Naive thymus-derived CD4-positive, alpha-beta T cell (primary cell): ENCODE data around the gene EXOC6. TPM values are rescaled to one million over a fixed set of nuclear protein-coding genes. Genes with fewer than 3 reads are reported as not detected.
"Not testable (repeated sequence)": the region's sequence is repeated elsewhere in the genome, so short reads cannot be mapped to it uniquely, and the experiment has no call there.

Experiments used
- ATAC-seq: fragments of 150-1000 bp; cut with Tn5 transposase; 2 replicates; pipeline ENCODE4 v1.10.0; 2021; ENCODE audit warnings: mild to moderate bottlenecking, moderate library complexity
- CTCF ChIA-PET: fragments of 350-600 bp; sonication (Branson Sonifier 250); formaldehyde crosslinking; loops from one replicate; lab custom pipeline; 2021; ENCODE audit warnings: antibody characterized with exemption; lab: Charles Lee
- POLR2A ChIA-PET: fragments of 350-600 bp; sonication (Branson Sonifier 250); formaldehyde crosslinking; loops from one replicate; lab custom pipeline; 2021; ENCODE audit warnings: antibody characterized with exemption, inconsistent platforms; lab: Charles Lee
- DNase-seq, 9 donors: peaks; one replicate each; pipeline versions ENCODE4 v3.0.0 to v3.0.0-alpha.2; 2020 to 2022; ENCODE audit warnings: mixed read lengths in 1 of 9
- H3K27ac ChIP-seq: one replicate; pipeline ENCODE4 v1.7.0; 2013; ENCODE audit warnings: mild to moderate bottlenecking, low read depth, low read length, moderate library complexity
- H3K27me3 ChIP-seq, 2 donors: one replicate each; pipeline ENCODE4 v1.7.0; 2013; ENCODE audit warnings: low read length in 2 of 2, mild to moderate bottlenecking in 2 of 2, moderate library complexity in 2 of 2; ENCODE audit not compliant: control insufficient read depth in 2 of 2, insufficient read depth in 2 of 2
- H3K36me3 ChIP-seq, 3 experiments: 1 replicate in 2 of 3; 2 replicates in 1 of 3; pipeline ENCODE4 v1.7.0; 2013; ENCODE audit warnings: low read length in 3 of 3, mild to moderate bottlenecking in 3 of 3, moderate library complexity in 1 of 3; ENCODE audit not compliant: insufficient read depth in 3 of 3, control insufficient read depth in 2 of 3
- H3K4me1 ChIP-seq, 2 donors: one replicate each; pipeline ENCODE4 v1.7.0; 2013; ENCODE audit warnings: low read length in 2 of 2, mild to moderate bottlenecking in 2 of 2, moderate library complexity in 1 of 2; ENCODE audit not compliant: control insufficient read depth in 2 of 2, insufficient read depth in 2 of 2
- H3K4me3 ChIP-seq: 2 replicates; pipeline ENCODE4 v1.7.0; 2013; ENCODE audit warnings: mild to moderate bottlenecking, low read length
- H3K9me3 ChIP-seq, 3 experiments: 1 replicate in 2 of 3; 2 replicates in 1 of 3; pipeline ENCODE4 v1.7.0; 2013; ENCODE audit warnings: low read length in 3 of 3; ENCODE audit not compliant: control insufficient read depth in 2 of 3
- H3K27ac Mint-ChIP-seq, 9 donors: one replicate each; pipeline ENCODE4 v1.8.0; 2020 to 2022; ENCODE audit warnings: mixed read lengths in 9 of 9, mild to moderate bottlenecking in 8 of 9, moderate library complexity in 5 of 9, inconsistent platforms in 2 of 9
- H3K27me3 Mint-ChIP-seq, 5 donors: one replicate each; pipeline ENCODE4 v1.8.0; 2021 to 2022; ENCODE audit warnings: mixed read lengths in 5 of 5, mild to moderate bottlenecking in 1 of 5
- H3K36me3 Mint-ChIP-seq, 5 donors: one replicate each; pipeline ENCODE4 v1.8.0; 2020 to 2022; ENCODE audit warnings: mixed read lengths in 5 of 5, mild to moderate bottlenecking in 3 of 5, inconsistent platforms in 1 of 5
- H3K4me1 Mint-ChIP-seq, 7 donors: one replicate each; pipeline ENCODE4 v1.8.0; 2020 to 2022; ENCODE audit warnings: mixed read lengths in 7 of 7, mild to moderate bottlenecking in 3 of 7, inconsistent platforms in 1 of 7
- H3K4me3 Mint-ChIP-seq, 10 donors: one replicate each; pipeline ENCODE4 v1.8.0; 2020 to 2022; ENCODE audit warnings: mild to moderate bottlenecking in 10 of 10, mixed read lengths in 10 of 10, moderate library complexity in 6 of 10, inconsistent platforms in 2 of 10
- H3K9me3 Mint-ChIP-seq, 11 donors: one replicate each; pipeline ENCODE4 v1.8.0; 2020 to 2022; ENCODE audit warnings: mixed read lengths in 11 of 11, mild to moderate bottlenecking in 4 of 11, inconsistent platforms in 1 of 11, moderate library complexity in 1 of 11
- intact Hi-C, 2 donors: fragments of 100-400 bp; cut with micrococcal nuclease; formaldehyde crosslinking; loops; one replicate each; pipeline ENCODE4 v1.15.1; 2023
- polyA plus RNA-seq, 2 donors: library from polyadenylated mRNA; unstranded; fragments of 300-500 nt; fragmentation: Illumina TruSeq; gene quantifications; one replicate each; pipeline ENCODE4 v1.2.3, GENCODE V29; 2021
- total RNA-seq, 6 experiments: library from RNA in 5 of 6; stranded (reverse) in 5 of 6; gene quantifications; 1 replicate in 5 of 6; 2 replicates in 1 of 6; pipeline ENCODE4 v1.2.3 and lab custom pipeline; 2021 to 2026

EXOC6 gene
- total and polyA plus RNA-seq, 7 experiments from 2014 or later: 5.8 to 12.1 (median 9.8) TPM

DNA sequence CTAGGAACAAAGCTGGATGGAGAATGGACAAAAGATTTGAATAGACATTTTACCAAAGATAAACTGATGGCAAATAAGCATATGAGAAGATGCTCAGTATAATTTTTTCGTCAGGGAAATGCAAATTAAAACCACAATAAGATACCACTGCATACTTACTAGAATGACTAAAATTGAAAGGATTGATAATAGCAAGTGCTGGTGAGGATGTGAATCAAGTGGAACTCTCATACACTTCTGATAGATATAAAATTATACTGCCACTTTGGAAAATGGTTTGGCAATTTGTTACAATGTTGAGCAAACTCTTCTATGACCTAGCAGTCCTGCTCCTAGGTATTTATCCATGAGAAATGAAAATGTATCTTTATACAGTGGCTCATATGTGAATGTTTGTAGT is 83.3 kb downstream of the EXOC6 start:
- Mint-ChIP-seq H3K27me3 (no peaks in the 10 kb centered on the region), H3K4me3 (no peak overlapping the region), H3K36me3 (peaks cover 0 to 29% (median 26%) of the 10 kb centered on the region in 5 donors), H3K27ac (no peak overlapping the region), H3K9me3 (no peaks in the 10 kb centered on the region), H3K4me1 (no peaks in the 10 kb centered on the region)
- H3K4me1 ChIP-seq: no peaks in the 10 kb centered on the region
- intact Hi-C loops: no loop called here
- no peak overlapping the region for H3K27ac ChIP-seq
- POLR2A ChIA-PET: no interaction called here
- DNase-seq (no peak), ATAC-seq (no peak)
- H3K36me3 ChIP-seq: peaks cover 0 to 10% (median 0%) of the 10 kb centered on the region in 3 experiments
- H3K4me3 ChIP-seq: no peak overlapping the region
- CTCF ChIA-PET: no interaction called here
- H3K9me3 ChIP-seq: no peaks in the 10 kb centered on the region
- no peaks in the 10 kb centered on the region for H3K27me3 ChIP-seq

DNA sequence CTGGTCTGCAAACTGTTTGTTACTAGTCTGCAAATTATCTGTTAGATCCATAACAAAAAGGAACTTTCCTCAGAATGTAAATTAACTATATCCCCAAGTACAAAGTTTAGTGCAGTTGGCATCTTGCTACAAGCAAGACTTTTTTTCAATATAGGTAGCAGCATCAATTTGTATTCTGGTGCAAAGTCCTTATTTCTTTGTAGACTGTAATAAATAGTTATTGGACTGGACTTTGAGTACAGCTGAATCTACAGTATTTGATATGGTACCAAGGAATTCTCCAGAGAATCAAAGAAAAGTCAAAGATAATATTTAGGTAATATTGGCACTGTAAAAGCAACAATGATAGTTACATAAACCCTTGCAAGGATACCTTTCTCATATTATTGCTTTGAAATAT is 89.6 kb downstream of the EXOC6 start:
- intact Hi-C loops: no loop called here
- no peak for ATAC-seq
- H3K4me1 ChIP-seq: no peaks in the 10 kb centered on the region
- Mint-ChIP-seq H3K4me1 (no peaks in the 10 kb centered on the region), H3K36me3 (peaks cover 0 to 10% (median 8%) of the 10 kb centered on the region in 5 donors), H3K9me3 (no peaks in the 10 kb centered on the region), H3K4me3 (no peak overlapping the region), H3K27ac (no peak overlapping the region), H3K27me3 (no peaks in the 10 kb centered on the region)
- no peaks in the 10 kb centered on the region for H3K27me3 ChIP-seq
- no peak overlapping the region for H3K4me3 ChIP-seq
- DNase-seq: no peak
- H3K27ac ChIP-seq: no peak overlapping the region
- H3K36me3 ChIP-seq: no peaks in the 10 kb centered on the region
- CTCF ChIA-PET: interaction anchor here (0.6 kb wide), 1 partner anchor 1505 kb away, joined by 4 read pairs; no protein-coding TSS in a partner anchor
- H3K9me3 ChIP-seq: no peaks in the 10 kb centered on the region
- POLR2A ChIA-PET: interaction anchor here (0.7 kb wide), 1 partner anchor 9 kb away, joined by 4 read pairs; no protein-coding TSS in a partner anchor

DNA sequence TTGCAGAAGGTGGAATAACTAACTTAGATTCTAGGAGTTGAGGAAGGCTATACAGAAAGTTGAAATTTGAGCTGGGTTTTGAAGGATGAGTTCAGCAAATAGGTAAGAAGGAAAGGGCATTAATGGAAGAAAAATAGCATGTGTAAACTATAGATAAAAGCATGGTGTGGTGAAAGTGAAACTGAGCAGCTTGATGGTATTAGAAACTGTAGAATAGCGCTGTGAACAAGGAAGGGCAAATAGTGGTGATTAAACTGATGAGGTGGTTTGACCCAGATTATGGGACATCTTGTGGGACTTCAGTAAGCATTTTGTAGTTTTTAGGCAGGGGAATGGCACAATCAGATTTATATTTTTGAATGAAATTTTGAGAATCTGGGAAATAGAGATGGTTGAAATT is 90.5 kb downstream of the EXOC6 start:
- POLR2A ChIA-PET: interaction anchor here (0.7 to 0.8 kb wide), 2 partner anchors 8 to 16 kb away, joined by 3 to 4 read pairs; no protein-coding TSS in a partner anchor
- no peaks in the 10 kb centered on the region for H3K36me3 ChIP-seq
- CTCF ChIA-PET: interaction anchor here (0.6 kb wide), 3 partner anchors 14 to 1506 kb away, joined by 3 to 4 read pairs (median 3); no protein-coding TSS in a partner anchor

GRCh38 chr10:92942226-92942625 is 93.9 kb downstream of the EXOC6 start:
- Histone ChIP-seq H3K27ac (no peak overlapping the region), H3K36me3 (peaks cover 0 to 4% (median 0%) of the 10 kb centered on the region in 3 experiments), H3K4me1 (no peaks in the 10 kb centered on the region), H3K4me3 (no peak overlapping the region), H3K9me3 (no peaks in the 10 kb centered on the region), H3K27me3 (no peaks in the 10 kb centered on the region)
- ChIA-PET POLR2A (no interaction called here), CTCF (no interaction called here)
- H3K27me3 Mint-ChIP-seq: no peaks in the 10 kb centered on the region
- no peaks in the 10 kb centered on the region for H3K9me3 Mint-ChIP-seq
- ATAC-seq (no peak), DNase-seq (no peak)
- no peaks in the 10 kb centered on the region for H3K4me1 Mint-ChIP-seq
- no peak overlapping the region for H3K27ac Mint-ChIP-seq
- no peak overlapping the region for H3K4me3 Mint-ChIP-seq
- H3K36me3 Mint-ChIP-seq: peaks cover 5 to 38% (median 27%) of the 10 kb centered on the region in 5 donors
- intact Hi-C loops: no loop called here

More for the DNA sequence above, 90.5 kb downstream of the EXOC6 start:
- no peak overlapping the region for H3K27ac Mint-ChIP-seq
- H3K36me3 Mint-ChIP-seq: peaks cover 0 to 16% (median 11%) of the 10 kb centered on the region in 5 donors
- Histone ChIP-seq H3K27me3 (no peaks in the 10 kb centered on the region), H3K9me3 (no peaks in the 10 kb centered on the region), H3K27ac (no peak overlapping the region), H3K4me3 (no peak overlapping the region), H3K4me1 (no peaks in the 10 kb centered on the region)
- no peak overlapping the region for H3K4me3 Mint-ChIP-seq
- ATAC-seq (no peak), DNase-seq (no peak)
- H3K27me3 Mint-ChIP-seq: no peaks in the 10 kb centered on the region
- H3K9me3 Mint-ChIP-seq: no peaks in the 10 kb centered on the region
- intact Hi-C loops: no loop called here
- H3K4me1 Mint-ChIP-seq: no peaks in the 10 kb centered on the region

DNA sequence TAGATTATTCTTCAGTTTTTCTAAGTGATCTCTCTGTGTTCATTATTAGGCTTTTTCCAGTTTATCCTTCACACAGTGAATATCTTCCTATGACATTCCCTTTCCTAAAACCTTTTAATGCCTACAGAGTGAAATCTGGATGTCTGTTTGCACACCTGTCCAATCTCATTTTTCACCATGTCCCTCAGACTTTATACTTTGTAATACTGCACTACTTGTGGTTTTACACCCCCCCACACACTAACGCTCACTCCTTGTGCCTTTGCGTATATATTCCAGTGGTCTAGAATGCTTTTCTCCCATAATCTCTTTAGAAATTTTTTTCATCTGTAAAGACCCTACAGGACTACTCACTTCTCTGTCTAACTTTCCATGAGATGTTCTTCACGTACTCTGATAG is 98.2 kb downstream of the EXOC6 start:
- Mint-ChIP-seq H3K27me3 (no peaks in the 10 kb centered on the region), H3K4me1 (no peaks in the 10 kb centered on the region), H3K9me3 (peaks cover 0 to 8% (median 0%) of the 10 kb centered on the region in 11 donors), H3K27ac (no peak overlapping the region), H3K36me3 (peaks cover 17 to 69% (median 49%) of the 10 kb centered on the region in 5 donors), H3K4me3 (no peak overlapping the region)
- no peaks in the 10 kb centered on the region for H3K4me1 ChIP-seq
- no peak overlapping the region for H3K27ac ChIP-seq
- no peaks in the 10 kb centered on the region for H3K9me3 ChIP-seq
- H3K4me3 ChIP-seq: no peak overlapping the region
- POLR2A ChIA-PET: interaction anchor here (0.6 kb wide), 1 partner anchor 8 kb away, joined by 4 read pairs; no protein-coding TSS in a partner anchor
- CTCF ChIA-PET: no interaction called here
- H3K36me3 ChIP-seq: peaks cover 0 to 5% (median 4%) of the 10 kb centered on the region in 3 experiments
- no peak for DNase-seq
- intact Hi-C loops: no loop called here
- H3K27me3 ChIP-seq: no peaks in the 10 kb centered on the region
- ATAC-seq: no peak

- intact Hi-C loops, DNase-seq, H3K9me3 ChIP-seq, H3K4me3 ChIP-seq, H3K4me1 Mint-ChIP-seq, ATAC-seq, H3K27ac ChIP-seq, POLR2A ChIA-PET, H3K36me3 ChIP-seq, H3K4me1 ChIP-seq, H3K27ac Mint-ChIP-seq, H3K4me3 Mint-ChIP-seq, H3K27me3 ChIP-seq, H3K27me3 Mint-ChIP-seq, CTCF ChIA-PET, H3K9me3 Mint-ChIP-seq: not testable (repeated sequence)
- H3K36me3 Mint-ChIP-seq: peaks cover 10 to 53% (median 31%) of the 10 kb centered on the region in 5 donors
Measured at GRCh38 chr10:92952573-92952972, 104.3 kb downstream of the EXOC6 start.
